HCT116 (cell line): ENCODE measurements around the gene VAPA. TPM values are rescaled to one million over a fixed set of nuclear protein-coding genes. Genes with fewer than 3 reads are reported as not detected.

ENCODE experiments used
- ATAC-seq: fragments of 200-7000 bp; cut with Tn5 transposase; 2 replicates; pipeline ENCODE4 v1.9.1; 2020; ENCODE audit warnings: mild to moderate bottlenecking, moderate library complexity
- BruUV-seq: library from RNA; stranded (reverse); fragments of 400-500 nt; replicated peaks from 2 replicates; lab custom pipeline; 2021; lab: Mats Ljungman, UMichigan
- CTCF ChIA-PET: fragments of 300-600 bp; sonication (Branson Sonifier 250); formaldehyde crosslinking; loops from one replicate; lab custom pipeline; 2021; ENCODE audit warnings: antibody characterized with exemption; lab: Charles Lee
- POLR2A ChIA-PET: fragments of 300-600, 350-600 bp; sonication (Branson Sonifier 250); formaldehyde crosslinking; loops from one replicate; lab custom pipeline; 2021; ENCODE audit warnings: antibody characterized with exemption; lab: Charles Lee
- RAD21 ChIA-PET, 2 experiments: fragments of 300-600 bp; sonication (Branson Sonifier 250); formaldehyde crosslinking; loops; one replicate each; lab custom pipeline; 2023; ENCODE audit warnings: low total read pairs in 2 of 2; ENCODE audit not compliant: uncharacterized antibody in 2 of 2, unreplicated experiment in 2 of 2, low non-redundant PET in 1 of 2; lab: Charles Lee
- DNase-seq: peaks from one replicate; pipeline ENCODE4 v3.0.0-alpha.2; 2010; ENCODE audit warnings: low read depth, low spot score
- H2AFZ ChIP-seq: fragments of 200-600 bp; shearing (Covaris generic), sonication (generic); 2 replicates; pipeline ENCODE4 v1.6.1; 2017; ENCODE audit warnings: low read depth, mixed run types, mixed read lengths, antibody characterized with exemption, low read length; ENCODE audit not compliant: poor library complexity, severe bottlenecking
- H3K27ac ChIP-seq: 2 replicates; pipeline ENCODE4 v1.5.1; 2012; ENCODE audit warnings: low read depth, low read length
- H3K27me3 ChIP-seq: fragments of 200-600 bp; sonication (generic); 2 replicates; pipeline ENCODE4 v1.6.1; 2016; ENCODE audit warnings: mixed run types, low read length, mixed read lengths; ENCODE audit not compliant: insufficient read depth
- H3K36me3 ChIP-seq, 2 experiments: fragments of 200-500 bp in 1 of 2; fragments of 200-600 bp in 1 of 2; sonication (Bioruptor generic) in 1 of 2; sonication (generic) in 1 of 2; 2 replicates each; pipeline versions ENCODE4 v1.5.1 to v1.6.1; 2014 to 2016; ENCODE audit warnings: low read length in 2 of 2, inconsistent platforms in 1 of 2, mixed read lengths in 1 of 2, mixed run types in 1 of 2; ENCODE audit not compliant: insufficient read depth in 2 of 2, control insufficient read depth in 1 of 2
- H3K4me1 ChIP-seq, 2 experiments: fragments of 200-600 bp in 1 of 2; sonication (generic) in 1 of 2; 2 replicates each; pipeline versions ENCODE4 v1.5.1 to v1.6.1; 2012 to 2017; ENCODE audit warnings: low read length in 2 of 2, inconsistent platforms in 1 of 2, mild to moderate bottlenecking in 1 of 2, mixed read lengths in 1 of 2, mixed run types in 1 of 2, moderate library complexity in 1 of 2; ENCODE audit not compliant: insufficient read depth in 2 of 2, control insufficient read depth in 1 of 2
- H3K4me2 ChIP-seq: fragments of 200-600 bp; sonication (generic); 2 replicates; pipeline ENCODE4 v1.6.1; 2017; ENCODE audit warnings: mixed run types, low read length, mixed read lengths
- H3K4me3 ChIP-seq, 2 experiments: fragments of 200-600 bp in 1 of 2; sonication (generic) in 1 of 2; replicated peaks in 1 of 2; 2 replicates each; pipeline ENCODE4 v1.5.1; 2011 to 2016; ENCODE audit warnings: low read length in 2 of 2, control low read depth in 1 of 2, low read depth in 1 of 2, mild to moderate bottlenecking in 1 of 2, mixed read lengths in 1 of 2, mixed run types in 1 of 2
- H3K79me2 ChIP-seq: fragments of 200-600 bp; sonication (generic); 2 replicates; pipeline ENCODE4 v1.6.1; 2017; ENCODE audit warnings: mild to moderate bottlenecking, mixed run types, low read length, moderate library complexity, mixed read lengths; ENCODE audit not compliant: insufficient read depth
- H3K9ac ChIP-seq: fragments of 200-600 bp; sonication (generic); 2 replicates; pipeline ENCODE4 v1.6.1; 2016; ENCODE audit warnings: low read length, mixed read lengths
- H3K9me2 ChIP-seq: fragments of 200-600 bp; sonication (generic), shearing (Covaris generic); 2 replicates; pipeline ENCODE4 v1.6.1; 2017; ENCODE audit warnings: mixed run types, mild to moderate bottlenecking, moderate library complexity; ENCODE audit not compliant: insufficient read depth
- H3K9me3 ChIP-seq, 2 experiments: fragments of 200-500 bp in 1 of 2; fragments of 200-600 bp in 1 of 2; sonication (Bioruptor generic) in 1 of 2; sonication (generic) in 1 of 2; 2 replicates each; pipeline ENCODE4 v1.6.1; 2014 to 2017; ENCODE audit warnings: low read length in 2 of 2, mixed read lengths in 2 of 2, inconsistent platforms in 1 of 2, low read depth in 1 of 2, mild to moderate bottlenecking in 1 of 2, mixed run types in 1 of 2, moderate library complexity in 1 of 2; ENCODE audit not compliant: control insufficient read depth in 1 of 2, insufficient read depth in 1 of 2
- H4K20me1 ChIP-seq: fragments of 200-600 bp; sonication (generic), shearing (Covaris generic); 2 replicates; pipeline ENCODE4 v1.6.1; 2017; ENCODE audit warnings: mixed run types, mild to moderate bottlenecking, moderate library complexity; ENCODE audit not compliant: insufficient read depth
- CBX3 ChIP-seq: IDR thresholded peaks from 2 replicates; pipeline ENCODE4 v1.6.1; 2012; ENCODE audit warnings: low read depth
- ELF1 ChIP-seq: IDR thresholded peaks from 2 replicates; pipeline ENCODE4 v1.6.1; 2012; ENCODE audit warnings: low read depth, borderline replicate concordance
- JUND ChIP-seq: IDR thresholded peaks from 2 replicates; pipeline ENCODE4 v1.6.1; 2012
- POLR2A ChIP-seq: IDR thresholded peaks from 2 replicates; pipeline ENCODE4 v1.7.0; 2011; ENCODE audit warnings: borderline replicate concordance; ENCODE audit not compliant: insufficient read depth, insufficient read length; ENCODE audit errors: extremely low read depth
- POLR2AphosphoS5 ChIP-seq: IDR thresholded peaks from 2 replicates; pipeline ENCODE4 v1.6.1; 2011; ENCODE audit warnings: mild to moderate bottlenecking, low read depth, low read length, moderate library complexity
- RAD21 ChIP-seq: IDR thresholded peaks from 2 replicates; pipeline ENCODE4 v1.6.1; 2012; ENCODE audit warnings: low read depth, mild to moderate bottlenecking
- SIN3A ChIP-seq: IDR thresholded peaks from 2 replicates; pipeline ENCODE4 v1.6.1; 2012; ENCODE audit warnings: low read depth
- TCF7L2 ChIP-seq: IDR thresholded peaks from 2 replicates; pipeline ENCODE4 v1.7.0; 2011; ENCODE audit warnings: borderline replicate concordance, inconsistent platforms; ENCODE audit not compliant: insufficient read depth, insufficient read length; ENCODE audit errors: extremely low read depth
- YY1 ChIP-seq: IDR thresholded peaks from 2 replicates; pipeline ENCODE4 v1.6.1; 2011; ENCODE audit warnings: low read length, low read depth, moderate library complexity, mild to moderate bottlenecking; ENCODE audit not compliant: insufficient replicate concordance; ENCODE audit errors: extremely low read depth
- ZBTB33 ChIP-seq: IDR thresholded peaks from 2 replicates; pipeline ENCODE4 v1.6.1; 2011; ENCODE audit warnings: mild to moderate bottlenecking, low read length, moderate library complexity; ENCODE audit not compliant: insufficient replicate concordance; ENCODE audit errors: extremely low read depth
- intact Hi-C: fragments of 100-400 bp; cut with micrococcal nuclease; formaldehyde crosslinking; loops from 2 replicates; pipeline ENCODE4 v1.10.0; 2022
- total RNA-seq: library from RNA; stranded (reverse); gene quantifications from one replicate; pipeline ENCODE4 v1.2.1, GENCODE V29; 2021; ENCODE audit not compliant: unreplicated experiment

Gene VAPA
- total RNA-seq, 1 experiment from 2014 or later: 295 TPM

- Histone ChIP-seq H3K4me1 (no peaks in the 10 kb centered on the region), H3K27me3 (0 out of 2 replicates have a peak, but pooled peaks cover 5% of the 10 kb centered on the region), H3K9ac (no peak overlapping the region), H3K4me3 (no peak overlapping the region), H4K20me1 (no peaks in the 10 kb centered on the region), H3K4me2 (no peak overlapping the region), H3K9me3 (no peaks in the 10 kb centered on the region), H3K79me2 (no peaks in the 10 kb centered on the region), H3K27ac (no peak overlapping the region), H3K9me2 (no peaks in the 10 kb centered on the region), H3K36me3 (no peaks in the 10 kb centered on the region), H2AFZ (no peak overlapping the region)
- ChIA-PET RAD21 (no interaction called here), CTCF (no interaction called here), POLR2A (no interaction called here)
- TF ChIP-seq TCF7L2 (no peak), ZBTB33 (no peak), POLR2AphosphoS5 (no peak), CBX3 (no peak), JUND (no peak), ELF1 (no peak), SIN3A (no peak), YY1 (no peak), RAD21 (no peak), POLR2A (no peak)
- BruUV-seq: no TSS peak
- DNase-seq (no peak), ATAC-seq (no peak)
- intact Hi-C loops: no loop called here
These were observed 83.9 kb downstream of the VAPA start for GRCh38 chr18:9997711-9998110.
